GM06990 (cell line): ENCODE measurements around the gene CSRP3.

ENCODE experiments used
- DNase-seq: peaks from one replicate; pipeline ENCODE4 v3.0.0-alpha.2; 2011; ENCODE audit not compliant: insufficient read length; ENCODE audit errors: extremely low read depth
- H3K27me3 ChIP-seq: replicated peaks from 2 replicates; pipeline ENCODE4 v1.6.0; 2011; ENCODE audit warnings: low read length; ENCODE audit not compliant: control insufficient read depth, insufficient read depth
- H3K36me3 ChIP-seq: 2 replicates; pipeline ENCODE4 v1.5.1; 2011; ENCODE audit warnings: low read length; ENCODE audit not compliant: control insufficient read depth, insufficient read depth
- H3K4me3 ChIP-seq: replicated peaks from 2 replicates; pipeline ENCODE4 v1.5.1; 2011; ENCODE audit warnings: low read depth, mild to moderate bottlenecking, control low read depth, low read length
- TF ChIP-seq, protein P1 (sequence below): IDR thresholded peaks from 2 replicates; pipeline ENCODE4 v1.5.1; 2011; ENCODE audit warnings: low read length, control low read depth, mild to moderate bottlenecking, inconsistent platforms; ENCODE audit not compliant: insufficient read depth, poor library complexity, severe bottlenecking

Gene CSRP3

DNA sequence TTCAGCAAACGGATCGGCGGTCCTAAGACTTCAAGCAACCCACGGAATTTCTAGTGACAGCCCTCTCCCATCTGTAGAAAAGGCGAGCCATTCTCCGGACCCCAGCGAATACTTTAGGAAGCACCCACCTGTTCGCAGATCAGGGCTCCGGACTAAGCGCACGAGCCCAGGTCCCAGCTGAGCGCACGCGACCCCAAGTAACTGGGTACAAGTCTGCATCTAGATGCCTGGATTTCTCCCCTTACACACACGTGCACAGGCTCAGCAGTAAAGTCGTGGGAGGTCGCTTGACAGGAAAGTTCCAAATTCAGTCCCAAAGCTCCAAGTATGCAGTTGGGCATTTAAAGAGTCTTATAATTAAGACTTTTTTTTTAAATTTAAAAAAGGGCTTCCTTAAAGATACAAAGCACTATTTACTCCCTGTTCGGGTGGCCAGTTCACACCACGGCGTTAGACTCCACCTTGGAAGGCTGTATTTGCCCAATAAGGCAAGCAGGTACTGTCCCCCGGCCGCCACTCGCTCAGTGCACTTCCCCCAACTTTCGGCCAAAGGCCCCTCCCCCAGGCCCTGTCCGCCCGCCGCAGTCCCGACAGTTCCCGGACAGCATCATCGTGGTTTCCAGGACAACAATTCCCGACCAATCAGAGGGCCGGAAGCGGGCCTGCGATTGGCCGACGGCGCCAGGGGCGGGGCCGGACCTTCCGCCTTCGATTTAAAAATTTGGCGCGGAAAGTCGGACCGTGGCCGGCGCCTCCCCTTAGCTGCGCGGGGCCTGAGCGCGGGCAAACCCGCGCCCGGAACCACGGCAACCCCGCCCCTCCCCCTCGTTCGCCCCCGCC, 38.9 kb upstream of the CSRP3 start, which contains the start of gene E2F8:
Gene E2F8 (minus strand): TSS at position 526 of the 840 bp plus-strand sequence. CDS start 824 bp downstream, outside the sequence.
- Histone ChIP-seq H3K36me3 (peaks cover 4% of the 10 kb centered on the region), H3K4me3 (peak within 1 kb of the TSS; percentile 92), H3K27me3 (no peaks in the 10 kb centered on the region)
- TF ChIP-seq, protein P1, sequence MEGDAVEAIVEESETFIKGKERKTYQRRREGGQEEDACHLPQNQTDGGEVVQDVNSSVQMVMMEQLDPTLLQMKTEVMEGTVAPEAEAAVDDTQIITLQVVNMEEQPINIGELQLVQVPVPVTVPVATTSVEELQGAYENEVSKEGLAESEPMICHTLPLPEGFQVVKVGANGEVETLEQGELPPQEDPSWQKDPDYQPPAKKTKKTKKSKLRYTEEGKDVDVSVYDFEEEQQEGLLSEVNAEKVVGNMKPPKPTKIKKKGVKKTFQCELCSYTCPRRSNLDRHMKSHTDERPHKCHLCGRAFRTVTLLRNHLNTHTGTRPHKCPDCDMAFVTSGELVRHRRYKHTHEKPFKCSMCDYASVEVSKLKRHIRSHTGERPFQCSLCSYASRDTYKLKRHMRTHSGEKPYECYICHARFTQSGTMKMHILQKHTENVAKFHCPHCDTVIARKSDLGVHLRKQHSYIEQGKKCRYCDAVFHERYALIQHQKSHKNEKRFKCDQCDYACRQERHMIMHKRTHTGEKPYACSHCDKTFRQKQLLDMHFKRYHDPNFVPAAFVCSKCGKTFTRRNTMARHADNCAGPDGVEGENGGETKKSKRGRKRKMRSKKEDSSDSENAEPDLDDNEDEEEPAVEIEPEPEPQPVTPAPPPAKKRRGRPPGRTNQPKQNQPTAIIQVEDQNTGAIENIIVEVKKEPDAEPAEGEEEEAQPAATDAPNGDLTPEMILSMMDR: no peak
- DNase-seq: peak; percentile 97

DNA sequence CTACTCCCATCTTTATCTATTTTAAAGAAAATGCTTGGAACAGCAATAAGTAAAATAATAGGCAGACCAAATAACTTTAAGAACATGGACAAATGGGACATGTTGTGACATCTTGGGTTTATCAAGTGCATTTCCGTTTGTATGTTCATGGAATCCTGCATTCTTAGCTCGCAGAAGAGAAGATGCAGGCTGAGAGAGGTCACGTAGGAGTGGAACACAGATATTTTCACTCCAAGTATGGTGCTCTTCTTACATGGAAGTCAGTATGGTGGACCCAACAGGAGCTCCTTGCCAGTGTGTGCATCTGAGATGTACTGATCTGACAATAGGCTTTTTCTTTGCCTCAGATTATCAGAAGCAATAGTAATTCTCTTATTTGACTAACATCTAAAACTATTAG, 37.3 kb upstream of the CSRP3 start:
- TF ChIP-seq, protein P1: no peak
- peak overlapping the region; percentile 92 for H3K4me3 ChIP-seq
- no peak for DNase-seq
- no peaks in the 10 kb centered on the region for H3K27me3 ChIP-seq
- H3K36me3 ChIP-seq: peaks cover 4% of the 10 kb centered on the region

DNA sequence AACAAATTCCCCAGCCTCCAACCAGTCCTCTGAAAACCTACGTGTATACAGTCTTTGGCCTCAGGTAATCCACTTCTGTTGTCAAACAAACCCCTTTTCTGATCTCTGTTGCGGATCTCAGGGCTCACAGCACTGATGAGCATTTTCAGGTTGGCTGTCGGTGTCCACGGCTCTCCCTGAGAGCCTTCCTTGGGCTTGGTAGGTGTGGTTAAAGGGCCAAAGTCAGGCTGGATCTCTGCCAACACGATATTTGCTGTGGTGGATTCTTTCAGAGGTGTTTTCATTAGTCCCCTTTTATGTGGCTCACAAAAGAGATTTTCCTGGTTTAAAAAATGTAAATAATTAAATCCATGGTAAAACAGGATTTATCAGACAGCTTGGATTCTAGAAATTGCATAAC, 36.0 kb upstream of the CSRP3 start:
- TF ChIP-seq, protein P1: no peak
- Histone ChIP-seq H3K4me3 (no peak overlapping the region), H3K27me3 (no peaks in the 10 kb centered on the region), H3K36me3 (peaks cover 4% of the 10 kb centered on the region)
- no peak for DNase-seq

DNA sequence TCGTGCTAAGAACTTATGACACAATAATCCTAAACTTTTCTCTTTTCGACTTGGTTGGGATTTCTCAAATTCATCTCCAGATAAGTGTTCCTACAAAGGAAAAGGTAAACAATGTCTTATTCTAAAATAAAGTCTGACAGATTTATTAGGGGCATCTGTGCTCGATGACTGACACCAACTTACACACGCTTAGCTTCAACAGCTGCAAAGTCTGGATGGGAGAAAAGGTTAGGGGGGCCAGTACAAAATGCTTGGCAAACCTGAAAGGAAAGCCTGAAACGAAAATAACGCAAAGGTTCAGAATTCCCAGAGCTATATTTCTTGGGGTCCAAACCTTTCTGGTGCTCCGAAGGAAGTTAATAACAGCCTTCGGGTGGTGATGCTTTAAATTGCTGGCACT, 35.6 kb upstream of the CSRP3 start:
- TF ChIP-seq, protein P1: no peak
- H3K27me3 ChIP-seq: no peaks in the 10 kb centered on the region
- DNase-seq: no peak
- H3K36me3 ChIP-seq: peaks cover 4% of the 10 kb centered on the region
- H3K4me3 ChIP-seq: no peak overlapping the region

DNA sequence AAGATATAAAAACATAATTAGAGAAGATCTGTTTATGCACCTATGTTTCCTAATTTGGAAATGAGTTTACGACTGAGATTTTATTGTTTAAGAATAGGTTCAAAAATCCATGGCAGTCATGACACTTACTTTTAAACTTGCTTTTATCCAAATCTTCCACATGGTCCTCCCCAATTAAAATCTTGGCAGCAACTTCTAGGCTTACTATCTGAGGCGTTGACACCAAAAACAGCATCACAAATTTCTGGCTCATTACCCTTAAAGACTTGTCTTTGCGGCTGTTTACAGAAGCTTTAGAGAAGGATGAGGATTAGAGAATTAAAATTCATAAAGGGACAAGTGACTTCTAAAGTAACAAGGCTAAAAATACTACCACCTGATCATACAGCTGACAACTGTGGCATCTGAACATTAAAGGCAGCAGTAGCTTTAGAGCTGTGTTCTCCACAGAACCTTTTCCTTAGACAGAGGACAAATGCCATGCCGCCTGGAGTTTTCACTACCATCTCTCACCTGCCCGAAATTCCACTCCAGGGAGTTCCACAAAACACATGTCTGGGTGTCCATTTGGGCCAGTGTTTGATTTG, 32.5 kb upstream of the CSRP3 start:
- H3K27me3 ChIP-seq: no peaks in the 10 kb centered on the region
- no peak for DNase-seq
- peaks cover 9% of the 10 kb centered on the region for H3K36me3 ChIP-seq
- no peak overlapping the region for H3K4me3 ChIP-seq
- TF ChIP-seq, protein P1: no peak
